Ovary (tissue), 3 donors: ENCODE results near the gene IL1RAPL1.
"Not testable (repeated sequence)": the region's sequence is repeated elsewhere in the genome, so short reads cannot be mapped to it uniquely, and the experiment has no call there.

ENCODE experiments used
- CTCF ChIP-seq, 3 donors: fragments of 450-650 bp in 2 of 3; fragments of 200-600 bp in 1 of 3; IDR thresholded peaks; one replicate each; pipeline versions ENCODE4 v1.5.1 to v1.8.0; 2016 to 2022; ENCODE audit warnings: antibody characterized with exemption in 3 of 3, mild to moderate bottlenecking in 1 of 3
- POLR2A ChIP-seq: fragments of 450-650 bp; IDR thresholded peaks from one replicate; pipeline ENCODE4 v1.6.1; 2017; ENCODE audit warnings: antibody characterized with exemption, mild to moderate bottlenecking, moderate library complexity
- donor health status: DM: no; HTN: no; CAD: no.

DNA sequence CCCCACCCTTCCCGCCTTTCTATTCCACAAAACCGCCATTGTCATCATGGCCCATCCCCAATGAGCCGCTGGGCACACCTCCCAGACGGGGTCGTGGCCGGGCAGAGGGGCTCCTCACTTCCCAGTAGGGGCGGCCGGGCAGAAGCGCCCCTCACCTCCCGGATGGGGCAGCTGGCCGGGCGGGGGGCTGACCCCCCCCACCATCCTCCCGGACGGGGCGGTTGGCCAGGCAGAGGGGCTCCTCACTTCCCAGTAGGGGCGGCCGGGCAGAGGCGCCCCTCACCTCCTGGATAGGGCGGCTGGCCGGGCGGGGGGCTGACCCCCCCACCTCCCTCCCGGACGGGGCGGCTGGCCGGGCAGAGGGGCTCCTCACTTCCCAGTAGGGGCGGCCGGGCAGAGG lies 745.8 kb downstream of the IL1RAPL1 start:
- TF ChIP-seq CTCF (IDR thresholded peaks at IDR 0.05); POLR2A: not testable (repeated sequence)
